ENCODE measurements around the gene WDR26.

Gene WDR26

GRCh38 chr1:224405604-224405970 is 29.0 kb downstream of the WDR26 start:
- Histone ChIP-seq H3K79me2 (ENCODE audit: insufficient read depth, low read length) (no peaks in the 10 kb centered on the region), H4K20me1 (ENCODE audit: insufficient read depth, low read length) (no peaks in the 10 kb centered on the region), H3K4me2 (ENCODE audit: insufficient read depth, low read length) (no peak overlapping the region), H3K4me1 (ENCODE audit: insufficient read depth, low read length) (no peaks in the 10 kb centered on the region), H3K27me3 (ENCODE audit: insufficient read depth, low read length, poor library complexity) (no peaks in the 10 kb centered on the region), H3K4me3 (ENCODE audit: low read depth in 1 of 2, low read length in 2 of 2) (no peak overlapping the region), H3K27ac (ENCODE audit: low read length) (no peak overlapping the region), H3K36me3 (ENCODE audit: insufficient read depth, low read length) (peaks cover 84% of the 10 kb centered on the region), H3K9me3 (ENCODE audit: insufficient read depth, low read length, severe bottlenecking) (no peaks in the 10 kb centered on the region), H3K9ac (ENCODE audit: low read depth, low read length) (no peak overlapping the region), H2AFZ (ENCODE audit: low read depth, low read length) (no peak overlapping the region)
- TF ChIP-seq, protein P1, sequence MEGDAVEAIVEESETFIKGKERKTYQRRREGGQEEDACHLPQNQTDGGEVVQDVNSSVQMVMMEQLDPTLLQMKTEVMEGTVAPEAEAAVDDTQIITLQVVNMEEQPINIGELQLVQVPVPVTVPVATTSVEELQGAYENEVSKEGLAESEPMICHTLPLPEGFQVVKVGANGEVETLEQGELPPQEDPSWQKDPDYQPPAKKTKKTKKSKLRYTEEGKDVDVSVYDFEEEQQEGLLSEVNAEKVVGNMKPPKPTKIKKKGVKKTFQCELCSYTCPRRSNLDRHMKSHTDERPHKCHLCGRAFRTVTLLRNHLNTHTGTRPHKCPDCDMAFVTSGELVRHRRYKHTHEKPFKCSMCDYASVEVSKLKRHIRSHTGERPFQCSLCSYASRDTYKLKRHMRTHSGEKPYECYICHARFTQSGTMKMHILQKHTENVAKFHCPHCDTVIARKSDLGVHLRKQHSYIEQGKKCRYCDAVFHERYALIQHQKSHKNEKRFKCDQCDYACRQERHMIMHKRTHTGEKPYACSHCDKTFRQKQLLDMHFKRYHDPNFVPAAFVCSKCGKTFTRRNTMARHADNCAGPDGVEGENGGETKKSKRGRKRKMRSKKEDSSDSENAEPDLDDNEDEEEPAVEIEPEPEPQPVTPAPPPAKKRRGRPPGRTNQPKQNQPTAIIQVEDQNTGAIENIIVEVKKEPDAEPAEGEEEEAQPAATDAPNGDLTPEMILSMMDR (IDR thresholded peaks at IDR 0.05; ENCODE audit: borderline replicate concordance, extremely low read depth, low read length, poor library complexity, severe bottlenecking) = no peak
- no peak for TF ChIP-seq EZH2 (IDR thresholded peaks at IDR 0.05; ENCODE audit: borderline replicate concordance, low read depth, low read length, severe bottlenecking)
- DNase-seq (no peak), ATAC-seq (ENCODE audit: insufficient read depth, low read depth) (no peak)

DNA sequence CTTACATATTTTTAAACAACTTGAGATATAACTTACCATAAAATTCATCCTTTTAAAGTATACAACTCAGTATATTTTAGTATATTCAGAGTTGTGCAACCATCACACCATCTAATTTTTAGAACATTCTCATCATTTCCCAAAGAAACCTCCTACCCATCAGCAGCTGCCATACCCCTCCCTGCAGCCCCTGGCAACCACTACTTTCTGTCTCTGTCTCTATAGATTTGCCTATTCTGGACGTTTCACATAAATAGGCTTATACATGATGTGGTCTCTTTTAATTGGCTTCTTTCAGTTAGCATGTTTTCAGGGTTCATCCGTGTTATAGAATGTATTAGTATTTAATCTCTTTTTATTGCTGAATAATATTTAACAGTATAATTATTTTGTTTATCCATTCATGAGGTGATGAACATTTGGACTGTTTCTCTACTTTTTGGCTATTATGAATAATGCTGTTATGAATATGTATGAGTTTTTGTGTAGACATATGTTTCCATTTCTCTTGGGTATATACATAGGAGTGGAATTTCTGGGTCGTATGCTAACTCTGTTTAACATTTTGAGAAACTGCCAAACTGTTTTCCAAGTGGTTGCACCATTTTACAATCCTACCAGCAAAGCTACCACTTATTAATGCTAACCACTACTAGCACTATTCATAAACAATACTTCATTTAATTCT is 29.5 kb downstream of the WDR26 start:
- Histone ChIP-seq H2AFZ (ENCODE audit: low read depth, low read length) (no peak overlapping the region), H3K9me3 (ENCODE audit: insufficient read depth, low read length, severe bottlenecking) (no peaks in the 10 kb centered on the region), H3K9ac (ENCODE audit: low read depth, low read length) (no peak overlapping the region), H3K4me1 (ENCODE audit: insufficient read depth, low read length) (no peaks in the 10 kb centered on the region), H3K27ac (ENCODE audit: low read length) (no peak overlapping the region), H3K27me3 (ENCODE audit: insufficient read depth, low read length, poor library complexity) (no peaks in the 10 kb centered on the region), H3K36me3 (ENCODE audit: insufficient read depth, low read length) (peaks cover 84% of the 10 kb centered on the region), H3K79me2 (ENCODE audit: insufficient read depth, low read length) (no peaks in the 10 kb centered on the region), H4K20me1 (ENCODE audit: insufficient read depth, low read length) (no peaks in the 10 kb centered on the region), H3K4me2 (ENCODE audit: insufficient read depth, low read length) (no peak overlapping the region), H3K4me3 (ENCODE audit: low read depth in 1 of 2, low read length in 2 of 2) (no peak overlapping the region)
- DNase-seq (no peak), ATAC-seq (ENCODE audit: insufficient read depth, low read depth) (no peak)
- TF ChIP-seq EZH2 (IDR thresholded peaks at IDR 0.05; ENCODE audit: borderline replicate concordance, low read depth, low read length, severe bottlenecking) = no peak
- TF ChIP-seq, protein P1 (IDR thresholded peaks at IDR 0.05; ENCODE audit: borderline replicate concordance, extremely low read depth, low read length, poor library complexity, severe bottlenecking) = no peak

- Histone ChIP-seq H3K4me3 (ENCODE audit: low read depth in 1 of 2, low read length in 2 of 2) (no peak overlapping the region), H2AFZ (ENCODE audit: low read depth, low read length) (no peak overlapping the region), H3K79me2 (ENCODE audit: insufficient read depth, low read length) (no peaks in the 10 kb centered on the region), H4K20me1 (ENCODE audit: insufficient read depth, low read length) (no peaks in the 10 kb centered on the region), H3K27ac (ENCODE audit: low read length) (no peak overlapping the region), H3K27me3 (ENCODE audit: insufficient read depth, low read length, poor library complexity) (no peaks in the 10 kb centered on the region), H3K4me1 (ENCODE audit: insufficient read depth, low read length) (no peaks in the 10 kb centered on the region), H3K9me3 (ENCODE audit: insufficient read depth, low read length, severe bottlenecking) (no peaks in the 10 kb centered on the region), H3K9ac (ENCODE audit: low read depth, low read length) (no peak overlapping the region), H3K4me2 (ENCODE audit: insufficient read depth, low read length) (no peak overlapping the region), H3K36me3 (ENCODE audit: insufficient read depth, low read length) (peaks cover 87% of the 10 kb centered on the region)
- ATAC-seq (ENCODE audit: insufficient read depth, low read depth) (no peak), DNase-seq (no peak)
- no peak for TF ChIP-seq EZH2 (IDR thresholded peaks at IDR 0.05; ENCODE audit: borderline replicate concordance, low read depth, low read length, severe bottlenecking)
- TF ChIP-seq, protein P1 (IDR thresholded peaks at IDR 0.05; ENCODE audit: borderline replicate concordance, extremely low read depth, low read length, poor library complexity, severe bottlenecking) = no peak
These were observed 32.0 kb downstream of the WDR26 start for GRCh38 chr1:224402472-224403036.
